ENCODE measurements around the gene PREX1. TPM values are rescaled to one million over a fixed set of nuclear protein-coding genes. Genes with fewer than 3 reads are reported as not detected.

The PREX1 gene
- total RNA-seq, 1 donor = 57.4 TPM

DNA sequence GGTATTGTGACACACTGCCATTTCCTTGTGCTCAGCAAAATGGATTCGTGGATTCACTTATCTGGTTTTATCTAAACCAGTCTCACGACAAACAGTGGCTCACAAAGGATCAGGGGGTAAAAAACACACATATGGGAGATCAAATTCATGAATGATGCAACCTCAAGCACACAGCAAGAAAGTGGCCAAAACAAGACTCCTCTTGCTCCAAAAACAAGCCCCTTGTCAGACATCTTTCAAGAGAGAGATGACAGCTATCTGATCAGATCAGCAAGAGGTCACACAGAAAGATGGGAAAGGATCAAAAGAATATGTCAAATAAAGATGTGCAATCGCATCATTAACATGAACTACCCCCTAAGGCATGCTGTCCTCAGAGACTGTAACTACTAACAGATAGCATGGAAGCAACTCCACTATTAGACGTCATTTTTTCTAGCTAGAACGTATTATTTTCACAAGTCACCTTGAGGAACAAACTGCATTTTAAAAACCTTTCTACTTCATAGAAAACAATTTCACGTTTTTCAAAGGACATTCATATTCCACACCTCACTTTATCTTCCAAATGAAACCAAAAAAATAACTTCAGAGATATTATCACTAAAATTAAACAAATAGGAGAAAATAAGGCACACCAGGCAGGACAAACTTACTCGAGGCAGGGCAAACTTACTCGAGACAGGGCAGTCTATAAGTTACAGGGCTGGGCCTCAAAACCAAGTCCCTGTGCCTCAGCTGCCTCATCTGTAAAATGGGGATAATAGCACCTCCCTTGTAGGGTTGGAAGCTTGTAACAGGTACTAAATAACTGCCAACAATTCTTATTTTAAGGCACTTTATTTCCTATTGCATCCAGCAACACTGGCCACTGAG, 122.3 kb downstream of the PREX1 start:
- peak; percentile 55 for DNase-seq (ENCODE audit: low read depth)
- H3K4me3 ChIP-seq (ENCODE audit: low read depth, low read length) = no peak overlapping the region
- no peak for TF ChIP-seq CTCF (IDR thresholded peaks at IDR 0.05; ENCODE audit: insufficient read depth, low read depth, low read length)

DNA sequence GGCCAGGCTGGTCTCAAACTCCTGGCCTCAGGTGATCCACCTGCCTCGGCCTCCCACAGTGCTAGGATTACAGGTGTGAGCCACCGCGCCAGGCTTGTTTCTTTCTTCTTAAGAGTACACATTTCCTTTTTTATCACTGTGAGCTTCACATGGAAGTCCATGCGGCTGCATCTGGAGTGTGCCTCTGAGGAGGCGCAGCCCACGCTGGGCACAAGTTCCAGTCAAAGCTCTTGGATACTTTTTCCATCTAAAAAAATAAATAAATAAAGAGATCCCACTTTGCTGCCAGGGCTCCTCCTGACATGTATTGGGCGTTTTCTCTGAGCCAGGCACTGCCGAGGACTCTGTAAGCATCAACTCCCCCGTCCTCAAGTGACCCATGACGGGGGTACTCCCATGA, 123.0 kb downstream of the PREX1 start:
- DNase-seq (ENCODE audit: low read depth) = no peak
- H3K4me3 ChIP-seq (ENCODE audit: low read depth, low read length) = no peak overlapping the region
- no peak for TF ChIP-seq CTCF (IDR thresholded peaks at IDR 0.05; ENCODE audit: insufficient read depth, low read depth, low read length)

GRCh38 chr20:48703511-48704219, 124.1 kb downstream of the PREX1 start:
- no peak for DNase-seq (ENCODE audit: low read depth)
- no peak for TF ChIP-seq CTCF (IDR thresholded peaks at IDR 0.05; ENCODE audit: insufficient read depth, low read depth, low read length)
- no peak overlapping the region for H3K4me3 ChIP-seq (ENCODE audit: low read depth, low read length)

DNA sequence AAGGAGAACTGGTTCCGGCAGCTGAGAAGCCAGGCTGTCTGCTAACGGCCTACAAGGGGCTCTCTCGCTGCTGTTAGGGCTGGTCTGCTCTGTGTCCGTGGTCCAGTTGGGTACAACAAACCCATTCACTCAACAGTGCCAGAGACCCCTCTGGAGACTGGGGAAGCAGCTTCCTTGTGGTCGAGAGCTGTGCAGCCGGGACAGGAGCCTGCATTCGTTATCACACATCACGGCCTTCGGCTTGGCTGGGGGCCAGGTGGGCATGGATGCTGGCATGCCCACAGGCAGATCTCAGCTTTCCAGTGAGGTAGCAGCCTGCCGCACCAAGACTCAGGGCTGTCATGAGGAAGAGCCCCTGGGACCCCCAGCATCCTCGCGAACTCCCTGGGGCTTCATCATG, 124.7 kb downstream of the PREX1 start:
- TF ChIP-seq CTCF (IDR thresholded peaks at IDR 0.05; ENCODE audit: insufficient read depth, low read depth, low read length) = no peak
- H3K4me3 ChIP-seq (ENCODE audit: low read depth, low read length) = no peak overlapping the region
- DNase-seq (ENCODE audit: low read depth) = no peak

GRCh38 chr20:48702455-48702913, 125.3 kb downstream of the PREX1 start:
- H3K4me3 ChIP-seq (ENCODE audit: low read depth, low read length) = no peak overlapping the region
- DNase-seq (ENCODE audit: low read depth) = no peak
- no peak for TF ChIP-seq CTCF (IDR thresholded peaks at IDR 0.05; ENCODE audit: insufficient read depth, low read depth, low read length)

DNA sequence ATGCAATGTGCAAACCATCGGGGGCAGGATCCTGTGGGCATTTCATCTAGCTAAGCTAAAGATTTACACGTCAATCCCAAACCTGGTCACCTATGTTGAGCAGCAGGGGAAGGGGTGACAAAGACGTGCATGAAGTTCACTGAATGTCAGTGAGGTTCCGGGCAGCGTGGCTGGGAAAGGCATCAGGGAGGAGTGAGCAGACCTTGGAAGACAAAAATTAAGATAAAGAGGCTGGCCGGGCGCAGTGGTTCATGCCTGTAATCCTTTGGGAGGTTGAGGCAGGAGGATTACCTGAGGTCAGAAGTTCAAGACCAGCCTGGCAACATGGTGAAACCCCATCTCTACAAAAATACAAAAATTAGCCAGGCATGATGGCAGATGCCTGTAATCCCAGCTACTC, 126.1 kb downstream of the PREX1 start:
- DNase-seq (ENCODE audit: low read depth) = no peak
- no peak for TF ChIP-seq CTCF (IDR thresholded peaks at IDR 0.05; ENCODE audit: insufficient read depth, low read depth, low read length)
- H3K4me3 ChIP-seq (ENCODE audit: low read depth, low read length) = no peak overlapping the region
